ENCODE results near the gene IGSF9. TPM values are rescaled to one million over a fixed set of nuclear protein-coding genes. Genes with fewer than 3 reads are reported as not detected.

Gene IGSF9
- total and polyA plus RNA-seq, 2 of the 13 experiments (the other 11 are each of a cell fraction or from before 2014, with no cell fraction given), result 0.03 TPM; not detected in 1

DNA sequence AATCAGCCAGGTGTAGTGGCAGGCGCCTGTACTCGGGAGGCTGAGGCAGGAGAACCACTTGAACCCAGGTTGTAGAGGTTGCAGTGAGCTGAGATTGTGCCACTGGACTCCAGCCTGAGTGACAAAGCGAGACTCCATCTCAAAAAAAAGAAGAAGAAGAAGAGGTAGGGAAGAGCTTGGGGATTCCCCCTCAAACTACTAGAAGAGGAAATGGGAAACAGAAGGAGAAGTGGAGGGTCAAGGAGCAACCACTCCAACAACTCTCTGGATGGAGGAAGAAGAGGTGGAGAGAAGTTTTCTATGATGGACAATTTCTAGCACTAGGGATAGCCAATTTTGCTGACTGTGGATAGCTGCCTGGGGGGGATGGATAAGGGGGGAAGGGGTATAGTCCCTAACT is 23.5 kb upstream of the IGSF9 start:
- ATAC-seq, result no peak
- no TSS peak for BruUV-seq (replicated peaks)
- Histone ChIP-seq H3K36me3 (replicated peaks in 1 of 2; ENCODE audit: control insufficient read depth in 1 of 2, insufficient read depth in 2 of 2, low read length in 2 of 2) (no peaks in the 10 kb centered on the region), H3K4me1 (ENCODE audit: insufficient read depth, low read length) (peaks cover 32% of the 10 kb centered on the region), H3K27me3 (ENCODE audit: control insufficient read depth in 1 of 2, insufficient read depth in 2 of 2, low read length in 2 of 2) (peaks cover 3 to 17% of the 10 kb centered on the region in 2 experiments; a peak in 4 of 5 replicates), H3K4me2 (ENCODE audit: low read depth, low read length) (no peak overlapping the region), H3K4me3 (replicated peaks in 1 of 3; ENCODE audit: insufficient read depth in 1 of 3, low read depth in 2 of 3, low read length in 3 of 3) (no peak overlapping the region), H3K27ac (ENCODE audit: extremely low read length, insufficient read depth, low read length) (no peak overlapping the region), H3K9me3 (ENCODE audit: low read length) (no peaks in the 10 kb centered on the region), H4K20me1 (ENCODE audit: insufficient read depth, low read length) (no peaks in the 10 kb centered on the region), H3K79me2 (ENCODE audit: insufficient read depth, low read length) (no peaks in the 10 kb centered on the region), H3K9ac (ENCODE audit: insufficient read depth, low read depth, low read length) (no peak overlapping the region), H2AFZ (ENCODE audit: low read length) (no peak overlapping the region)
- no peak for DNase-seq (ENCODE audit: low spot score)
- FAIRE-seq, result no peak
- TF ChIP-seq, protein P1, sequence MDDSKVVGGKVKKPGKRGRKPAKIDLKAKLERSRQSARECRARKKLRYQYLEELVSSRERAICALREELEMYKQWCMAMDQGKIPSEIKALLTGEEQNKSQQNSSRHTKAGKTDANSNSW (CRISPR knock-in tag; IDR thresholded peaks at IDR 0.05; ENCODE audit: borderline replicate concordance), result no peak
- TF ChIP-seq MBNL3 (CRISPR knock-in tag; conservative IDR thresholded peaks at IDR 0.05) (no peak), PRPF4 (IDR thresholded peaks at IDR 0.05; ENCODE audit: low read depth, low read length, poor library complexity, severe bottlenecking) (no peak), MAZ (IDR thresholded peaks at IDR 0.05; ENCODE audit: borderline replicate concordance, low read depth, low read length) (no peak), MAZ (CRISPR knock-in tag; IDR thresholded peaks at IDR 0.05; ENCODE audit: low read depth) (no peak), BCL6 (CRISPR knock-in tag; IDR thresholded peaks at IDR 0.05) (no peak), ZNF644 (CRISPR knock-in tag; IDR thresholded peaks at IDR 0.05; ENCODE audit: low read depth) (no peak), SRSF1 (optimal IDR thresholded peaks at IDR 0.05; ENCODE audit: low read depth, low read length) (no peak), MED8 (CRISPR knock-in tag; IDR thresholded peaks at IDR 0.05; ENCODE audit: insufficient replicate concordance) (no peak), HOXA7 (CRISPR knock-in tag; IDR thresholded peaks at IDR 0.05) (no peak), ZNF10 (CRISPR knock-in tag; IDR thresholded peaks at IDR 0.05; ENCODE audit: borderline replicate concordance, low read depth) (no peak), MED13 (CRISPR knock-in tag; IDR thresholded peaks at IDR 0.05) (no peak), SNRNP70 (IDR thresholded peaks at IDR 0.05; ENCODE audit: low read depth, low read length) (no peak), NFYC (CRISPR knock-in tag; IDR thresholded peaks at IDR 0.05) (no peak)
- TF ChIP-seq, protein P2, sequence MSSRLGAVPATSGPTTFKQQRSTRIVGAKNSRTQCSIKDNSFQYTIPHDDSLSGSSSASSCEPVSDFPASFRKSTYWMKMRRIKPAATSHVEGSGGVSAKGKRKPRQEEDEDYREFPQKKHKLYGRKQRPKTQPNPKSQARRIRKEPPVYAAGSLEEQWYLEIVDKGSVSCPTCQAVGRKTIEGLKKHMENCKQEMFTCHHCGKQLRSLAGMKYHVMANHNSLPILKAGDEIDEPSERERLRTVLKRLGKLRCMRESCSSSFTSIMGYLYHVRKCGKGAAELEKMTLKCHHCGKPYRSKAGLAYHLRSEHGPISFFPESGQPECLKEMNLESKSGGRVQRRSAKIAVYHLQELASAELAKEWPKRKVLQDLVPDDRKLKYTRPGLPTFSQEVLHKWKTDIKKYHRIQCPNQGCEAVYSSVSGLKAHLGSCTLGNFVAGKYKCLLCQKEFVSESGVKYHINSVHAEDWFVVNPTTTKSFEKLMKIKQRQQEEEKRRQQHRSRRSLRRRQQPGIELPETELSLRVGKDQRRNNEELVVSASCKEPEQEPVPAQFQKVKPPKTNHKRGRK (CRISPR knock-in tag; IDR thresholded peaks at IDR 0.05), result no peak
- WGBS (ENCODE audit: low lambda C conversion rate), result 57% methylated on average over 3 of the region's 3 CpGs
- ChIA-PET CTCF (ENCODE audit: low intra/inter-chr PET ratio, low total read pairs) (no interaction called here), POLR2A (no interaction called here)
- in situ Hi-C loops (cut with HindIII; ENCODE audit: extremely low pct_ligation_motif_present, low pct_unique_long_range_greater_than_20kb), result no loop called here
- intact Hi-C loops (cut with micrococcal nuclease; ENCODE audit: unreplicated experiment), result no loop called here
